ENCODE data around the gene MYCBP2. TPM values are rescaled to one million over a fixed set of nuclear protein-coding genes. Genes with fewer than 3 reads are reported as not detected.
"Not testable (repeated sequence)": the region's sequence is repeated elsewhere in the genome, so short reads cannot be mapped to it uniquely, and the experiment has no call there.

Gene MYCBP2
- total RNA-seq, 1 donor from 2014 or later = 191 TPM

- intact Hi-C loops (cut with DNase I) = no loop called here
- H3K9me3 ChIP-seq = no peaks in the 10 kb centered on the region
- no peaks in the 10 kb centered on the region for H3K27me3 ChIP-seq
- no peak overlapping the region for H3K4me3 ChIP-seq
- H3K27ac ChIP-seq = no peak overlapping the region
- H3K4me1 ChIP-seq = no peaks in the 10 kb centered on the region
- TF ChIP-seq, protein P1, sequence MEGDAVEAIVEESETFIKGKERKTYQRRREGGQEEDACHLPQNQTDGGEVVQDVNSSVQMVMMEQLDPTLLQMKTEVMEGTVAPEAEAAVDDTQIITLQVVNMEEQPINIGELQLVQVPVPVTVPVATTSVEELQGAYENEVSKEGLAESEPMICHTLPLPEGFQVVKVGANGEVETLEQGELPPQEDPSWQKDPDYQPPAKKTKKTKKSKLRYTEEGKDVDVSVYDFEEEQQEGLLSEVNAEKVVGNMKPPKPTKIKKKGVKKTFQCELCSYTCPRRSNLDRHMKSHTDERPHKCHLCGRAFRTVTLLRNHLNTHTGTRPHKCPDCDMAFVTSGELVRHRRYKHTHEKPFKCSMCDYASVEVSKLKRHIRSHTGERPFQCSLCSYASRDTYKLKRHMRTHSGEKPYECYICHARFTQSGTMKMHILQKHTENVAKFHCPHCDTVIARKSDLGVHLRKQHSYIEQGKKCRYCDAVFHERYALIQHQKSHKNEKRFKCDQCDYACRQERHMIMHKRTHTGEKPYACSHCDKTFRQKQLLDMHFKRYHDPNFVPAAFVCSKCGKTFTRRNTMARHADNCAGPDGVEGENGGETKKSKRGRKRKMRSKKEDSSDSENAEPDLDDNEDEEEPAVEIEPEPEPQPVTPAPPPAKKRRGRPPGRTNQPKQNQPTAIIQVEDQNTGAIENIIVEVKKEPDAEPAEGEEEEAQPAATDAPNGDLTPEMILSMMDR (IDR thresholded peaks at IDR 0.05) = no peak
- TF ChIP-seq POLR2AphosphoS5 (IDR thresholded peaks at IDR 0.05; ENCODE audit: insufficient read depth in 1 of 2, low read depth in 1 of 2) (no peak), POLR2A (IDR thresholded peaks at IDR 0.05) (no peak)
- no peak for DNase-seq (ENCODE audit: extremely low spot score in 2 of 2)
- H3K36me3 ChIP-seq = peaks cover 0 to 44% of the 10 kb centered on the region in 2 donors
Observed at GRCh38 chr13:77291774-77292173, 35.1 kb downstream of the MYCBP2 start.

GRCh38 chr13:77290342-77290741 lies 36.6 kb downstream of the MYCBP2 start:
- no peaks in the 10 kb centered on the region for H3K27me3 ChIP-seq
- no peak overlapping the region for H3K27ac ChIP-seq
- H3K36me3 ChIP-seq = peaks cover 0 to 38% of the 10 kb centered on the region in 2 donors
- no peaks in the 10 kb centered on the region for H3K4me1 ChIP-seq
- no peaks in the 10 kb centered on the region for H3K9me3 ChIP-seq
- no peak overlapping the region for H3K4me3 ChIP-seq
- no peak for TF ChIP-seq POLR2AphosphoS5 (IDR thresholded peaks at IDR 0.05; ENCODE audit: insufficient read depth in 1 of 2, low read depth in 1 of 2)
- TF ChIP-seq, protein P1 (IDR thresholded peaks at IDR 0.05) = no peak
- TF ChIP-seq POLR2A (IDR thresholded peaks at IDR 0.05) = no peak
- intact Hi-C loops (cut with DNase I) = no loop called here
- no peak for DNase-seq (ENCODE audit: extremely low spot score in 2 of 2)

GRCh38 chr13:77289851-77290250 lies 37.0 kb downstream of the MYCBP2 start:
- intact Hi-C loops (cut with DNase I) = no loop called here
- no peak overlapping the region for H3K4me3 ChIP-seq
- no peaks in the 10 kb centered on the region for H3K9me3 ChIP-seq
- DNase-seq (ENCODE audit: extremely low spot score in 2 of 2) = no peak
- H3K36me3 ChIP-seq = peaks cover 0 to 35% of the 10 kb centered on the region in 2 donors
- H3K27ac ChIP-seq = no peak overlapping the region
- H3K4me1 ChIP-seq = no peaks in the 10 kb centered on the region
- no peaks in the 10 kb centered on the region for H3K27me3 ChIP-seq
- TF ChIP-seq POLR2A (IDR thresholded peaks at IDR 0.05) = no peak
- no peak for TF ChIP-seq POLR2AphosphoS5 (IDR thresholded peaks at IDR 0.05; ENCODE audit: insufficient read depth in 1 of 2, low read depth in 1 of 2)
- TF ChIP-seq, protein P1 (IDR thresholded peaks at IDR 0.05) = no peak

DNA sequence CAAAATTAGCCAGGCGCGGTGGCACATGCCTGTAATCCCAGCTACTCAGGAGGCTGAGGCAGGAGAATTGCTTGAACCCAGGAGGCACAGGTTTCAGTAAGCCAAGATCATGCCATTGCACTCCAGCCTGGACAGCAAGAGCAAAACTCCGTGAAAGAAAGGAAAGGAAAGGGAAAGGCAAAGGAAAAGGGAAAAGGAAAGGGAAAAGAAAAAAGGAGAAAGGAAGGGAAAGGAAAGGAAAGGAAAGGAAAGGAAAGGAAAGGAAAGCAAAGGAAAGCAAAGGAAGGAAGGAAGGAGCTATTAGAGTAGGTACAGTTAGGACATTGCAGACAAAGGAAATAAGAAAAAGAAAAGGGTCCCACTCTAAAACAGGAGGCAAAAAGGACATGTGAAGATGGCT lies 41.3 kb downstream of the MYCBP2 start:
- H3K4me3 ChIP-seq; intact Hi-C loops (cut with DNase I); H3K27me3 ChIP-seq; H3K27ac ChIP-seq; H3K9me3 ChIP-seq; DNase-seq (ENCODE audit: extremely low spot score in 2 of 2); H3K4me1 ChIP-seq: not testable (repeated sequence)
- H3K36me3 ChIP-seq = peaks cover 0 to 22% of the 10 kb centered on the region in 2 donors

DNA sequence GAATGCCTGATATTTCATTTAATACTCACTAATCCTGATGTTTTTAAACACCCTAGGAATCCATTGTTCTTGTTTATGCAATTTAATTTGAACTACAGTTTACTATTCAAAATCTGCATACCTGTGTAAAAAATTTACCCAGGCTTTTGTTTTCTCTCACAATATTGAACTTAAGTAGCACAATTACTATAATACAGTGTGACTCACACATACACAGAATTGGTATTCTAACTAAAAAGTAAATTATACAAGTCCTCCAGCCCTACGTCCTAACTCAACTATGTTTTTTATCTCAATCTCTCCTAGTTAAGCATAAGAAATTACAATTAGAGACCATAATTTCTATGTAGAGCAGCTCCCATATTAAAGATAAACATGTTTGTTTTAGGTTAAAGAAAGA lies 41.8 kb downstream of the MYCBP2 start:
- no peak for DNase-seq (ENCODE audit: extremely low spot score in 2 of 2)
- no peaks in the 10 kb centered on the region for H3K9me3 ChIP-seq
- H3K4me3 ChIP-seq = no peak overlapping the region
- H3K27me3 ChIP-seq = no peaks in the 10 kb centered on the region
- peaks cover 0 to 16% of the 10 kb centered on the region in 2 donors for H3K36me3 ChIP-seq
- no peak for TF ChIP-seq POLR2AphosphoS5 (IDR thresholded peaks at IDR 0.05; ENCODE audit: insufficient read depth in 1 of 2, low read depth in 1 of 2)
- TF ChIP-seq POLR2A (IDR thresholded peaks at IDR 0.05) = no peak
- TF ChIP-seq, protein P1 (IDR thresholded peaks at IDR 0.05) = no peak
- intact Hi-C loops (cut with DNase I) = no loop called here
- H3K27ac ChIP-seq = no peak overlapping the region
- no peaks in the 10 kb centered on the region for H3K4me1 ChIP-seq

DNA sequence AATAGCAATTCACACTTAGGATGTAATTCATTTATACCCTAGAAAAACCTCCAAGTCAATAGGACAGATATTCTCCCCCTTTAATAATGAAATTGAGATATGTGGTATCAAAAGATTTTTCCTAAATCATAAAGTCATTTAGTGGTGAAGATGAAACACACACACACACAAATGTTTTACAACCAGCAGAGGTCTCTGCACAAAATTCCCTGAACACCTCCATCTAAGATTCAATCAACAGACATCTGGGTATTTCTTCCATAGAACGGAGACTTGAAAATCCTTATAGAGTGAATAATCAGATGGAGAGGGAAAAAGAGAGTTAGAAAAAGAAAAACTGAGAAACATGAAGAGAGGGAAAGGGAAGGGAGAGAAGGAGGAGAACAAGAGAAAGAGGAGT lies 52.8 kb downstream of the MYCBP2 start:
- intact Hi-C loops (cut with DNase I) = no loop called here
- DNase-seq (ENCODE audit: extremely low spot score in 2 of 2) = no peak
- Histone ChIP-seq H3K27me3 (no peaks in the 10 kb centered on the region), H3K9me3 (no peaks in the 10 kb centered on the region), H3K27ac (no peak overlapping the region), H3K4me1 (no peaks in the 10 kb centered on the region), H3K36me3 (peaks cover 0 to 43% of the 10 kb centered on the region in 2 donors), H3K4me3 (no peak overlapping the region)
- no peak for TF ChIP-seq POLR2A (IDR thresholded peaks at IDR 0.05)
- TF ChIP-seq, protein P1 (IDR thresholded peaks at IDR 0.05) = no peak
- no peak for TF ChIP-seq POLR2AphosphoS5 (IDR thresholded peaks at IDR 0.05; ENCODE audit: insufficient read depth in 1 of 2, low read depth in 1 of 2)

Measured in vagina (tissue), 2 donors.